Measurements from ENCODE around the gene SGIP1. TPM values are rescaled to one million over a fixed set of nuclear protein-coding genes. Genes with fewer than 3 reads are reported as not detected.

SGIP1 gene
- total RNA-seq, 1 donor, result 17.4 TPM

- Histone ChIP-seq H3K4me2 (ENCODE audit: insufficient read depth, low read length) (no peak overlapping the region), H3K36me3 (ENCODE audit: insufficient read depth, low read length) (no peaks in the 10 kb centered on the region), H3K4me3 (ENCODE audit: insufficient read depth, low read length) (no peak overlapping the region), H3K27ac (ENCODE audit: low read depth, low read length) (no peak overlapping the region), H3K27me3 (ENCODE audit: insufficient read depth, low read length) (no peaks in the 10 kb centered on the region), H3K79me2 (ENCODE audit: insufficient read depth, low read length) (no peaks in the 10 kb centered on the region), H3K4me1 (ENCODE audit: insufficient read depth, low read length) (no peaks in the 10 kb centered on the region), H4K20me1 (ENCODE audit: insufficient read depth, low read length) (no peaks in the 10 kb centered on the region), H2AFZ (ENCODE audit: low read length) (no peak overlapping the region), H3K9me3 (ENCODE audit: low read depth, low read length) (no peaks in the 10 kb centered on the region)
- peak; percentile 15 for DNase-seq (ENCODE audit: insufficient read length, low spot score, missing footprints)
- TF ChIP-seq CTCF (IDR thresholded peaks at IDR 0.05; ENCODE audit: extremely low read depth, low read depth, low read length), result no peak
Observed at GRCh38 chr1:66637146-66637545, 103.2 kb downstream of the SGIP1 start.

GRCh38 chr1:66641891-66642473, 108.0 kb downstream of the SGIP1 start:
- H3K36me3 ChIP-seq (ENCODE audit: insufficient read depth, low read length), result no peaks in the 10 kb centered on the region
- DNase-seq (ENCODE audit: insufficient read length, low spot score, missing footprints), result no peak
- TF ChIP-seq CTCF (IDR thresholded peaks at IDR 0.05; ENCODE audit: extremely low read depth, low read depth, low read length), result no peak
- H4K20me1 ChIP-seq (ENCODE audit: insufficient read depth, low read length), result no peaks in the 10 kb centered on the region
- H2AFZ ChIP-seq (ENCODE audit: low read length), result no peak overlapping the region
- no peak overlapping the region for H3K4me2 ChIP-seq (ENCODE audit: insufficient read depth, low read length)
- no peak overlapping the region for H3K4me3 ChIP-seq (ENCODE audit: insufficient read depth, low read length)
- no peaks in the 10 kb centered on the region for H3K9me3 ChIP-seq (ENCODE audit: low read depth, low read length)
- H3K79me2 ChIP-seq (ENCODE audit: insufficient read depth, low read length), result no peaks in the 10 kb centered on the region
- no peaks in the 10 kb centered on the region for H3K27me3 ChIP-seq (ENCODE audit: insufficient read depth, low read length)
- H3K27ac ChIP-seq (ENCODE audit: low read depth, low read length), result no peak overlapping the region
- peaks cover 6% of the 10 kb centered on the region for H3K4me1 ChIP-seq (ENCODE audit: insufficient read depth, low read length)

- DNase-seq (ENCODE audit: insufficient read length, low spot score, missing footprints), result peak; percentile 51
Observed at GRCh38 chr1:66642992-66643391, 109.0 kb downstream of the SGIP1 start.

GRCh38 chr1:66644331-66644730, 110.4 kb downstream of the SGIP1 start:
- Histone ChIP-seq H2AFZ (ENCODE audit: low read length) (no peak overlapping the region), H4K20me1 (ENCODE audit: insufficient read depth, low read length) (no peaks in the 10 kb centered on the region), H3K79me2 (ENCODE audit: insufficient read depth, low read length) (no peaks in the 10 kb centered on the region), H3K27ac (ENCODE audit: low read depth, low read length) (no peak overlapping the region), H3K4me1 (ENCODE audit: insufficient read depth, low read length) (peaks cover 6% of the 10 kb centered on the region), H3K27me3 (ENCODE audit: insufficient read depth, low read length) (no peaks in the 10 kb centered on the region), H3K36me3 (ENCODE audit: insufficient read depth, low read length) (no peaks in the 10 kb centered on the region), H3K9me3 (ENCODE audit: low read depth, low read length) (no peaks in the 10 kb centered on the region), H3K4me3 (ENCODE audit: insufficient read depth, low read length) (no peak overlapping the region), H3K4me2 (ENCODE audit: insufficient read depth, low read length) (no peak overlapping the region)
- no peak for TF ChIP-seq CTCF (IDR thresholded peaks at IDR 0.05; ENCODE audit: extremely low read depth, low read depth, low read length)
- no peak for DNase-seq (ENCODE audit: insufficient read length, low spot score, missing footprints)

More at GRCh38 chr1:66642992-66643391, 109.0 kb downstream of the SGIP1 start:
- TF ChIP-seq CTCF (IDR thresholded peaks at IDR 0.05; ENCODE audit: extremely low read depth, low read depth, low read length), result no peak
- H3K4me3 ChIP-seq (ENCODE audit: insufficient read depth, low read length), result no peak overlapping the region
- H3K79me2 ChIP-seq (ENCODE audit: insufficient read depth, low read length), result no peaks in the 10 kb centered on the region
- H4K20me1 ChIP-seq (ENCODE audit: insufficient read depth, low read length), result no peaks in the 10 kb centered on the region
- no peaks in the 10 kb centered on the region for H3K36me3 ChIP-seq (ENCODE audit: insufficient read depth, low read length)
- peaks cover 6% of the 10 kb centered on the region for H3K4me1 ChIP-seq (ENCODE audit: insufficient read depth, low read length)
- H3K27ac ChIP-seq (ENCODE audit: low read depth, low read length), result no peak overlapping the region
- no peaks in the 10 kb centered on the region for H3K27me3 ChIP-seq (ENCODE audit: insufficient read depth, low read length)
- H3K9me3 ChIP-seq (ENCODE audit: low read depth, low read length), result no peaks in the 10 kb centered on the region
- H3K4me2 ChIP-seq (ENCODE audit: insufficient read depth, low read length), result no peak overlapping the region
- peak overlapping the region; percentile 26 for H2AFZ ChIP-seq (ENCODE audit: low read length)

Data from osteoblast (primary cell).